ENCODE measurements around the gene SLC35B2. TPM values are rescaled to one million over a fixed set of nuclear protein-coding genes. Genes with fewer than 3 reads are reported as not detected.

Gene SLC35B2
- total RNA-seq, 4 donors from 2014 or later: 9.7 to 34.4 (median 21.2) TPM

DNA sequence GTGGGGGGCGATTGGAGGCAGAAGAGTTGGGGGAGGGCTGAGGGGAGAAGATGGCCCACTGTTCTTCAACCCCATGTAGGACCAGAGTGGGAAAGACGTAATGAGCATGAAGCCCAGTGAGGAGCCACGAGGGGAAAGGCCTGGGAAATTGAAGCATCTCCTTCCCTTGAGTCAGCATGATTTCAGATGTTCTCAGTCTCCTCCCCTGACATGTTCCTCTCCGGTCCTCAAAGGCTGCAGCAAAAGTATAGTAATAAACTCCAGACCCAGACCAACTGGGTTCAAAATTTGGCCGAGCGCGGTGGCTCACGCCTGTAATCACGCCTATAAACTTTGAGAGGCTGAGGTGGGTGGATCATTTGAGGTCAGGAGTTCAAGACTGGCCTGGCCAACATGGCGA lies 9.9 kb upstream of the SLC35B2 start:
- DNase-seq: no peak
- Histone ChIP-seq H3K27ac (no peak overlapping the region), H3K36me3 (no peaks in the 10 kb centered on the region), H3K4me3 (no peak overlapping the region), H3K4me1 (peaks cover 26 to 50% (median 35%) of the 10 kb centered on the region in 3 donors), H3K9me3 (no peaks in the 10 kb centered on the region), H3K27me3 (peaks cover 0 to 43% (median 8%) of the 10 kb centered on the region in 4 donors)
- 72 to 82% methylated on average over 9 to 10 of the region's 10 CpGs for WGBS, 2 donors
- TF ChIP-seq POLR2A (IDR thresholded peaks at IDR 0.05): no peak
- TF ChIP-seq CTCF (IDR thresholded peaks at IDR 0.05): no peak
- intact Hi-C loops (cut with DNase I): loop anchor here (5.0 kb wide), 1 partner anchor 70 kb away; no protein-coding TSS in a partner anchor

GRCh38 chr6:44266347-44266746 lies 9.0 kb upstream of the SLC35B2 start:
- no peak for DNase-seq
- Histone ChIP-seq H3K9me3 (no peaks in the 10 kb centered on the region), H3K27me3 (peaks cover 0 to 34% (median 7%) of the 10 kb centered on the region in 4 donors), H3K4me3 (no peak overlapping the region), H3K4me1 (peaks cover 26 to 55% (median 35%) of the 10 kb centered on the region in 3 donors), H3K36me3 (peaks cover 0 to 4% (median 0%) of the 10 kb centered on the region in 3 donors), H3K27ac (no peak overlapping the region)
- 58 to 62% methylated on average over 3 of the region's 3 CpGs for WGBS, 2 donors
- intact Hi-C loops (cut with DNase I): loop anchor here (5.0 kb wide), 1 partner anchor 71 kb away; no protein-coding TSS in a partner anchor
- TF ChIP-seq CTCF (IDR thresholded peaks at IDR 0.05) (no peak), POLR2A (IDR thresholded peaks at IDR 0.05) (no peak)

GRCh38 chr6:44265722-44266233 lies 8.4 kb upstream of the SLC35B2 start:
- peaks cover 26 to 50% (median 32%) of the 10 kb centered on the region in 3 donors for H3K4me1 ChIP-seq
- intact Hi-C loops (cut with DNase I): loop anchor here (5.0 kb wide), 1 partner anchor 72 kb away; no protein-coding TSS in a partner anchor
- H3K27ac ChIP-seq: peak overlapping the region; percentile 77 to 92 (median 84)
- DNase-seq: no peak
- peaks cover 0 to 29% (median 4%) of the 10 kb centered on the region in 4 donors for H3K27me3 ChIP-seq
- H3K4me3 ChIP-seq: peak overlapping the region; percentile 67 to 96 (median 82)
- no peaks in the 10 kb centered on the region for H3K9me3 ChIP-seq
- WGBS, 2 donors: 35 to 44% methylated on average over 9 to 10 of the region's 17 CpGs
- no peak for TF ChIP-seq POLR2A (IDR thresholded peaks at IDR 0.05)
- no peak for TF ChIP-seq CTCF (IDR thresholded peaks at IDR 0.05)
- peaks cover 0 to 10% (median 0%) of the 10 kb centered on the region in 3 donors for H3K36me3 ChIP-seq

GRCh38 chr6:44265007-44265721 lies 7.8 kb upstream of the SLC35B2 start, which contains the start of gene NFKBIE:
Gene NFKBIE, minus strand, starts transcription at chr6:44265551. Its CDS starts 205 bp downstream, at chr6:44265346.
- Histone ChIP-seq H3K27me3 (peaks cover 0 to 22% (median 4%) of the 10 kb centered on the region in 4 donors), H3K27ac (peak within 1 kb of the TSS; percentile 77 to 92 (median 84)), H3K9me3 (no peaks in the 10 kb centered on the region), H3K4me1 (peaks cover 26 to 44% (median 26%) of the 10 kb centered on the region in 3 donors), H3K36me3 (peaks cover 0 to 14% (median under 1%) of the 10 kb centered on the region in 3 donors), H3K4me3 (peak within 1 kb of the TSS; percentile 67 to 96 (median 82))
- peak in 2 of 4 donors; percentile 41 to 83 for TF ChIP-seq POLR2A (IDR thresholded peaks at IDR 0.05)
- TF ChIP-seq CTCF (IDR thresholded peaks at IDR 0.05): peak in 2 of 6 experiments; percentile 4
- intact Hi-C loops (cut with DNase I): loop anchor here (5.0 kb wide), 1 partner anchor 72 kb away; no protein-coding TSS in a partner anchor
- WGBS, 2 donors: 0% methylated on average over 2 to 3 of the region's 72 CpGs
- DNase-seq: no peak

All from esophagus squamous epithelium (tissue), 5 donors.